ENCODE measurements around the gene NID2.

NID2 gene

DNA sequence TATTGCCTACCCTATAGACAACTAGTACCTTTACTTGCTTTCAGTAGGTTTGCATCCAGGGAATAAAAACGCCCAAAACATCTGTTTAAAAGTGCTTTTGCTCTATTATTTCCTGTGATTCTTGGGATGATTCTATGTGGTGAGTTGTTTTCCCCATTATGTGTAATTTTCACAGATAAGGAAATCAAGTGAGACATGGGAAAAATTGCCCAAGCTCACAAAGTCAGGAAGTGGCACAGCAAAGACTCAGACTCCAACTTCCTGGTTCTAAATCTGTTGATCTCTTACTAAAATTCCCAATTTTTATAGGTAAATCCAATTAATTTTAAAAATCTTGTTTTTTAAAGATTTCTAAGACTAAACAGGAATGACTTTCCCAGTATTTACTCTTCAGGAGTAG lies 39.0 kb downstream of the NID2 start:
- DNase-seq (ENCODE audit: low read depth in 2 of 2) = no peak

DNA sequence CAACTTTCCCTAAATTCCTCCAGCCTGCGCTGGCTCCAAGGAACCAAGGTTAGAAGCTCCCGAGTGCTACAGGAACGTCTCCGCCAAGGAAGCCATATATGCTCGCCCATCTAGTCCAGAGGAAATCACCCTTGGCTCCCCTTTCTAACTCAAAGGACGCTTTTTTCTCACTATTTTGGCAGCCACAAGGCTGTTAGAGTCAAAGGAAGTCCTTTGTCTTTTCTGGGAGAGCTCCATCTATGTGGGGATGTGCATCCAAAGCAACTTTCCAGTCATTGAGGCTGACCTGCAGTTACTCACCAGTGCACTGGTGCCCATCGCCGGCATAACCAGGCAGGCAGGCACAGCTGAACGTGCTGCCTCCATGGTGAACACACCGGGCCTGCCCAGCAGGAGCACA lies 42.0 kb downstream of the NID2 start:
- no peak for DNase-seq (ENCODE audit: low read depth in 2 of 2)

DNA sequence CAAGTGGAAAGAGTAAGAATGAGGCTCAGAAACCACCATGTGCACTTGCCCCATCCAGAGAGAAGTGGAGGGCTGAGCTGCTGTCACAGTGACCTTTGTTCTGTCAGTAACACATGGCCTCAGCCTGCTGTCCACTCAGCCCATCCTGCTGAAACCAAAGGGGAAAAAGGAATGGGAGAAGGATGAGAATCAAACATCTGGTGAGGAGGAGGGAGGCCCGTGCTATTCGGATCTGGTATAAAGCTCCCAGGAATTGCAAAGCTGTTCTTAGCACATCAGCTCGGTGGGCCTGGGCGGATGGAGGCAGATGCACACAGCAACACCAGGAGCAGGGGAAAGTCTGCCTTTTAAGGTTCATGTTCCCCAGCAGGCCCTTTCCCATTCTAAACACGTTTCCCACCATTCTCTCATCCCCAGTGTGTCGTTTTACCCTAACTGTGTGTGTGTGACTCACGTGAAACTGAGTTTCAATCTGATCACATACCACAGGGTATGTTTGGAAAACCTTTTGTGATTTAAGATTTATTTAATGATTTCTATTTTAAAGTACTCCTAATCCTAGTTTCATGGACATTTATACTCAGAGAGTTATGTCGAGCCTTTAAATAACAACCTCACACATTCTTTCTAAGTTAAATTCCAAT lies 42.7 kb downstream of the NID2 start:
- DNase-seq (ENCODE audit: low read depth in 2 of 2) = no peak

DNA sequence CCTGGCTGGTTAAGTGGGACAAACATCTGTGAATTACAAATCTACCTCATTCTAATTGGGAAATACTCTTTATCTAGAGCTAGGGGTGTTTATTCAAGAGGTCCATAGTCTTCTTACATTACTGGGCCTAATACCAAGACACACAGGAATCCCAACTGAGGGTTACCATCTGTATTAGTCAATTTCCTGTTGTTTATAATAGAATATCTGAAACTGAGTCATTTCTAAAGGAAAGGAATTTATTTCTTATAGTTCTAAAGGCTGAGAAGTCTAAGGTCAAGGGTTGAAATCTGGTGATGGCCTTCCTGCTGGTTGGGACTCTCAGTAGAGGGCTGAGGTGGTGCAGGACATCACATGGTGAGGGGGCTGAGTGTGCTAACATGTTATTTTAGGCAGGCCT lies 43.5 kb downstream of the NID2 start:
- no peak for DNase-seq (ENCODE audit: low read depth in 2 of 2)

DNA sequence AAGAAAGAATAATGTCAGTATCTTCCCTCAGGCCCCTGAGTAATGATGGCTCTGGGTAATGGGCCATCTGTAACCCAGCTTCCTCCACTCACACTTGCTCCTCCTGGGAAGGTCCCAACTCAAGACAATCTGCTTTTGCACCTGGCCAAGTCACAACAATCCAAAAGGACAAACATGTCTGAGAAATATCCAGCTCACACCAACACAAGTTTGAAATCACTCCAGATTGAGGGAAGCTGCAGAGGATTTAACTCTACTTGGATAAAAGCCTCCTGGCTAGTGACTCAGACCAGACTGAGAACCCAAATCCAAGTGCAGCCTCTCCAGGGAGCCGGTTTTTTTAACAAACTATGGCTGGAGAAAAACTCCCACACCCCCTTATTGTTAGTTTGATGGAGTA lies 45.3 kb downstream of the NID2 start:
- DNase-seq (ENCODE audit: low read depth in 2 of 2) = no peak

DNA sequence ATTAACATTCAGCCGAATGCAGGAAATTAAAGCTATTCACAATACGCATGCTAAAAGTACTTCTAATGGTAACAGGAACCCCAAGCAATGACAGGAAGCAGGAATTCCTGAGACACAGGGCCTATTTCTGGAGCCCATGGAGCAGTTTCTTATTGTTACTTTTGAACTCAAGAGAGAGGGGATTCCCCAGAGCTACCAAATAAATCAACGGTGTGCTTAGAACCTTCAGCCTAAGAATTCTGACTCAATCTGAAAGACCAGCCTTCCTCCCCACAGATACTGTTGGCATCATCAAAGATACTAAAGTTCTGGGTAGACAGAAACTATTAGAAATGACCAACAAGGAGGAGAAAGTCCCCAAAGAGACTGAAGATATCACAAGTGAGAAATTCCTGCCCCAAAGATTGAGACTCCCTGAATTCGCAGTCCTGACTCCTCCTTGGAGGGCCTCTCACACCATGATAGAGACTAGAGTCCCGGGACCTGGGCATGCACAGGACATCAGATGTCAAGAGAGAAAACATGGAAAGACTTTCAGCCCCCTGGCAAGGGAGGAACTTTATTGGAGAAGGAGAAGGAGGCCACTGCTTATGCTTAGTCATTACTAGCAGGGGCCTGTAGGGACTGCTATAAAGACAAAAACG lies 46.8 kb downstream of the NID2 start:
- no peak for DNase-seq (ENCODE audit: low read depth in 2 of 2)

DNA sequence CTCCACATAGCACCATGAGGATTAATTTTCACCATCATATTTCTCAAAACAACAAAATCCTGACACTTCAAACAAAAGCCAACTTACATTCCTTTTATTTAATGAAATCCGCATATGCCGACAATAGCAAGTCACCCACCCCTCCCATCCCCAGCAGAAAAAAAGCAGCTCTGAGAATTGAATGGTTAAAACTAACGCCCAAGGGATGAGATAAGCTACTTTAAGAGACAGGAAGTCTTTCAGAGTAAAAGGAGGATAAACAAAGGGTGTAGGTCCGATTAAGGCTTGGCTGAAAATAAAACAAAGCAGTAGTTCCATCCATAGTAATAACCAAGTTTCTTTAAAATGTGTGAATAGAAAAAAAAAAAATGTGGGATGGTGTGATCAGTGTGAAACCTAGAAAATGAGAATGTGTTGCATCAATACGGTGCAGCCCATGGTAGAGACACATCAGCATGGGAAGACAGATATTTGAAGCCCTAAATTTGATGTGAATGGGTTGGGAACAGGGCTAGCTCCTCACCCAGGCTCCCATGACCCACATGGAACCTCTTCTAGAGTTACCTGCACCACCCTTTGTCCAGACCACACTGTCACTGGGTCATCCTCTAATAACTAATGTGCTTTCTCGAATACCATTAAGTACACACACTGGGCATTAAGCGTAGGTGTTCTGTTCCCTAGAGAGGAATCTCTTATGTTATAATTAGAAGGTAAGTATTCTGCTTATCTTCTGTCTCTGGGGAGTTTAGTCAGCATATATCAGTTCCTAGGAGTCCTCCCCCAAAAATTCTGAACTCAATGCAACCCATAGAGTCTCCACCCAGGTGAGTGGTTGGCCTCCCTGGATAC lies 47.8 kb downstream of the NID2 start:
- no peak for DNase-seq (ENCODE audit: low read depth in 2 of 2)

DNA sequence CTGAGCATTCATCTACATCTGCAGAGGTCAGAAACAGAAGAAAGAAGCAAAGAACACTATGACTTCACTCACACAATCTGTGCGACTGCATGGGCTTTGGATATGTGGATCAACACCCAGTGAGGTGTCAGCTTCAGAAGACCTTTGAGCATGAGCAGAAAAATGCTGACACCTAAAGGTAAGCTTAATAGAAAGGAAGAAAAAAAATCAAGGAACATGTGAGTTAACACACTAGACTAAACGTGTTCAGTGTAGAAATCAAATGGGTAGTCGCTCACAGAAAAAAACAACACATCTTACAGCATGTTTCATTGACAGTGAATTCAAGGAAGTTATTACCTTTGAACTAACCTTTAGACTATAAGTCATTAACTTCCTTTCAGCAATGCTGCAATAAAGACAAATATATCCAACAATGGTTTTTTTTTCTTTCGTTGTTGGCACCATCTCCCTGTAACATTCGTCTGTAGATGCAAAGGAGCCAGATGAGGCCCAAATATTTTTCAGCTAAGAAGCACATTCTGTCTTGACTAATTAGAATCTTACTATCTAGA lies 48.6 kb downstream of the NID2 start:
- DNase-seq (ENCODE audit: low read depth in 2 of 2) = no peak

DNA sequence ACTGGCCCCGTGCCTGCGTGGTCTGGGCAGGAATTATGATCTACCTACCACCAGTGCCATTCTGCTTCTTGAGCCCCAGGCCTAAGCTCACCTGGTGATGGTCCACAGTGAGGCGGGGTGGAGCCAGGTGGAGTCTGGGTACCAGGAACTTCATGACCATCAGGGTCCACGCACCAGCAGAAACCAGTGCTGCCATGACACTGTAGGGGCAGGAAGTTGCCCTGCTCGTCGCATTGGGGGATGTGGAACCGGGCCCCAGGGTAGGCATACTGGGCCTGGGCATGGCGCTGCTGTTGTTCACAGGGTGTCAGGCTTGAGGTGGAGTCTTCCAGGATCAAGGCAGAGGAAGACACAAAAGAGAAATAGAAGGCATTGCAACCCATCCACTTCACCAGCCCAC lies 49.9 kb downstream of the NID2 start:
- no peak for DNase-seq (ENCODE audit: low read depth in 2 of 2)

DNA sequence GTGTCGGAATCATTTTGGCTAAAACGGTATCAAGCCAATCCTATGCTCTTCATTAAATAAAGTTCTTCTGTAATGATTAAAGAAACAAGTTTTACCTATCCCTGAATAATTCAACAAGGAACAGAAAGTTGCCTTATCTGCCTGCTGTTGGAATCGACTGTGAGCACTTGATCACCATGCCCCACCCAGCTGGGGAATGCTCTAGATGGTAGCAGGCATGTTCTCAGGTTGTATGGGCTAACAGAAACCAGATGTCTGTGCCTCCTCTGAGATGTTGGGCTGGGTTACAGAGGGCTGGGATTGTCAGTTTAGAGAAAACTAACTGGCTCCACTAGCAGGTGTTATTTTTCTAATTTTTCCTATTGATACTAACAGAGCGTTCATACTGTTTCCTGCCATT lies 50.6 kb downstream of the NID2 start:
- no peak for DNase-seq (ENCODE audit: low read depth in 2 of 2)

DNA sequence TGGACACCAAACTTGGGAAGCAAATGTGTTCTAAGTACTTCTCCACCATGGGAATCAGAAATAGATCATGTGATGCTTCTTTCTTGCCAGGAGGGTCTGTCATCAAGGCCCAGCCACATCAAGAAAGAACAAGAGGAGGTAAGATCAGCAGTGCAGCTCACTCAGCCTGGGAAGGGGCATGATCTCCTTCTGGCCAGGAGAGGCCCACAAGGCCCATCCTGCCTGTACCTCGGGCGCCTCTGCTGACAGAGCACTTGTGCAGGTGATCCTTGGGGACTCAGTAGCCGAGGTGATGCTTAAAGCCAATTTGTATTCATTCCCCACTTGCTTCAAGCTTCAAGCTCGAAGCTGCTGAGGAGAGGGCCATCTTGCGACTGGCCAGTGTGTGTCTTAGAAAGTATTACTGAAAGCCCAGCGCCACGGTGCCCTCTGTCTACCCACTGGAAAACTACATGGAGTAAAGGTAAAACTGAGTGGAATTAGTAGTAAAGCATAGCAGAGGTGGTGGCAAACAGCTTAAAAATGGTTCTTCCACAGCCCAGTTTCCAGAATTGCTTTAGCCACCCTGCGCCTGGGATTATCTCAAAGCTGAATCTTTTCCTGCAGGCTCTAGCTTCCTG lies 53.3 kb downstream of the NID2 start:
- no peak for DNase-seq (ENCODE audit: low read depth in 2 of 2)

DNA sequence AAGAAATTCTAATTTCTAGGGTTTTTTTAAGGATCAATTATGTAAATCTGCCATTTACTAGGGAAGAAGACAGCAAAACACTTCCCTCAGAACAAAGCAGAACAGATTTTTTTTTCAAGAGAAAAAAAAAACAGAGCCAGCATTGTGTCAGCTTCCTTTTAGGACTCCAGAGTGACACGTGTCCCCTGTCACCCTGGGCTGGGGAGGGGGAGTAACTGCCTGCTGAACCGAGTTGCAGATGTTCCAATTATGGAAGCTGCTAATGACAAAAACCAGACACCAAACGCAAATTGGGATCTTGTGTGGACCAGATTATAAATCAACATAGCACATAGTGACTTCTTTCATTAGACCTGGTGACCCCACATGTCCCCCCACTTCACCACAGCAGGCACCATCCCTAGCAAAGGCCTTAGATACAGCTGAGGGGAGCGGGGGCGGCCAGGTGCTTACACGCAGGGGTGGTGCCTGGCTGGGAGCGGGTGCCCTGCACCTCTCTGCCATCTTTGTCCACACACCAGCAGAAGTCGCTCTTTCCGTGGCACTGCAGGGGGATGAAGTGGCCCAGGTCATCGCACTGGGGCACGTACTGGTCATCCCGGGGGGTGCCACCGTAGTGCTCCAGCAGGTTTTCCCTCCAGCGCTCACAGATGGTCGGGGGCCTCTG lies 54.1 kb downstream of the NID2 start:
- no peak for DNase-seq (ENCODE audit: low read depth in 2 of 2)

DNA sequence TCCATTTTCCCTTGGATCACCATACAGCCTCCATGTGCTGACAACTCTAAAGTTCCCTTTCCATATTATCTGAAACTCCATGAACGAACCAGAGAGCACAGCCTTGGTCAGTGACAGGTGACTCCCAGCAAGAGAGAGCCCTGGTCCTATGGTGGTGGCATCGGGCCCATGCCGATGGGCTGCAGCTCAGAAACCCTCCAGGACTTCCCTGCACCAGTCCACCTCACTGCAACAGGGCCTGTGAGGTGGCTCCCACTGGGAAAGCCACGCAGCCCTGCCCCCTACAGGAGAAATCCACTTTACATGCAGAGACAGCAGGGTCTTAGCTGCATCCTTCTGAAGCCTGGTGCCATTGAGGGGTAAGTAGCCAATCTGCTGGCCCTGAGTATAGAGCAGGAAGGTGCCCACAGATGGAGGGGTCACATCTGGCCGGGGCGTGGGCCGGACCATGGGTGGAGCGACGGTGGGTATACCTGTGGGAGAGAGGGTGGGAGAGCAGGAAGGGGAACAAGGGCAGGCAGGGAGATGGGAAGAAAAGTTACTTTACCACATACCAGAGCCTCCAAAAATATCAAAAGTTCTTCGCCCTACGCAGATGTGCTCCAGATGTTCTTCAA lies 54.8 kb downstream of the NID2 start:
- no peak for DNase-seq (ENCODE audit: low read depth in 2 of 2)

DNA sequence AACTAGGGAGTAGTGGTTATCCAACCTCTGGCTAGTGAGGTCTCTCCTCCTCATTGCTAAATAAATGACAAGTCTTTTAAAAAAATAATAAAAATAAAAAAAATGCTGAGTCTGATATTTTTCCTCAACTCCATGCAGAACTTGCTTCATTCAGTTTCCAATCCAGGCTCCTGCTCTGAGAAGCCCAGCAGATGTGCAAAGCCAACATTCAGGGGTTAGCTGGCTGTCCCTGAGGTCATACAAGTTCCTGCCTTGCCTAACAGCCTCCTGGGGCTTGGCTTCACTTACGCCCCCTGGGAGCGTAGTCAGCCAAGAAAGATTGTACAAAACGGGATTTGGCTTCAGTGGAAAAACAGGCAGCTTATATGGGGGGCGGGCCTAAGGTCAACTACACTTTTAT lies 56.2 kb downstream of the NID2 start:
- no peak for DNase-seq (ENCODE audit: low read depth in 2 of 2)

DNA sequence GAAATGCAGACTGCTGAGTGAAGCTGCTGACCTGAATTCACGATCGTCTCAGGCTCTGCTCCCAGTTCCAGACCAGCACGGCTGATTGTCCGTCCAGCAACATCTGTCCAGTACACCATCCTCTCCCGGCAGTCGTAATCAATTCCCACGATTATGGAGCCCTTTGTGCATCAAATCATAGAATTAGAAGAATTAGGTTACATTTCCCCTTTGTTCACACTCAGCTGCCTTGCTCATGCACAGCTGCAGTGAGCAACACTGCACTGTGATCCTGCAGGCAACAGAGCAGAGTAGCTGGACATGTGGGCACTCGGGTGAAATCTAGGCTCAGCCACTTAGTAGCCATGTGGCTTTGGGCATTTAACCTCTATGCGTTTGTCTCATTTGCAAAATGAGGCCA lies 57.3 kb downstream of the NID2 start:
- no peak for DNase-seq (ENCODE audit: low read depth in 2 of 2)

DNA sequence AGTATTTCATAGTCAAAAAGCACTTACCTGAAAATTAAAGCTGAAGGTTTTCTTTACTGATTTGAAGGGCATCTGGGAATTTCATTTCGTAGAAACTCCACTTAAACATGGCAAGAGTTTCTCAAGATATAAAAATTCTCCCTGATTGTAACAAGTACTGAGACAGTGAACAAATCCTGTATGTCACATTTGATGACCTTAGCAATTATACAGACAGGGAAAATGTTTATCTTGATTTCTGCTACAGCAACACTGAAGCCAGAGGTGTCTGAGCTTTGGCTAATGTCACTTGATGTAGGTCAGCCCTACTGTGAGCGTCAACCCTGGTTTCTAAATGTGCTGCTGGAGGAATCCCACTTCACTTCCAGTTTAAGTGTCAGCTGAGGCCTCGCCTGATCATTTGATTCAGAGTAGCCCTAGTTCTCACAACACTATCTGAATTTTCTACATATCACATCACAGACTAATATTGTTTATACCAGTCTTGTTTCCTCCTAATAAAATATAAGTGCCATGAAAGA lies 58.6 kb downstream of the NID2 start:
- no peak for DNase-seq (ENCODE audit: low read depth in 2 of 2)

DNA sequence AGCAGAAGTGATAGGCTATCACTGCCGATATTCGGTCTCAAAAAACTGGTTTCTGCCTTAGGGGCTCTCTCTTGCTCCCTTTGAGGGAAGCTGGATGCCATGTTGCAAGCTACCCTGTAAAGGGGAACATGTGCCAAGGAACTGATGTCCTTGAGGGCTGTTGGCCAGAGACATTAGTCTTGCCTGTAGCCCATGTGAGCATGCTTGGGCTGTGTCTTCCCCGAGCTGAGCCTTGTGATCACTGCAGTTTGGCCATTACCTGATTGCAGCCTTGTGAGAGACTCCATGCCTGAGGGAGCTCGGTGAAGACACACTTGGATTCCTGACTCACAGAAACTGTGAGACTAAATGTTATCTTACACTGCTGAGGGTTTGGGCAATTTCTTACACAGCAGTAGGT lies 60.7 kb downstream of the NID2 start:
- DNase-seq (ENCODE audit: low read depth in 2 of 2) = no peak

DNA sequence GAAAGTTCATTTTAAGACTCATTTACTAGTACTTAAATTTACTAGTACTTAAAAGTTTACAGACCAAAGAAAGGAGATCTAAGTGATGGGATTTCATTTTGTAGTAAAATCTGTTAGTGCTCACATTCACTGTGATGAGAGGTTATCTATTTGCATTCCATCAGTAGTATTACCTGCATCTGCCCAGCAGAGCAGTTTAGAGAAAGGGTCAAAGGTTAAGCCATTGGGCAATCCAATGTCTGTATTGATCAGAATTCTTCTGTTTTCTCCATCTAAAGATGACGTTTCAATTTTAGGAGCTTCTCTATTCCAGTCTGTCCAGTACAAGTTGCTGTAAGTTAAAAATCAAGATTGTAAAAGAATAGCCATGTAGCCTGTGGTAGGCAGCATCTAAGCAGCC lies 61.2 kb downstream of the NID2 start:
- DNase-seq (ENCODE audit: low read depth in 2 of 2) = no peak

DNA sequence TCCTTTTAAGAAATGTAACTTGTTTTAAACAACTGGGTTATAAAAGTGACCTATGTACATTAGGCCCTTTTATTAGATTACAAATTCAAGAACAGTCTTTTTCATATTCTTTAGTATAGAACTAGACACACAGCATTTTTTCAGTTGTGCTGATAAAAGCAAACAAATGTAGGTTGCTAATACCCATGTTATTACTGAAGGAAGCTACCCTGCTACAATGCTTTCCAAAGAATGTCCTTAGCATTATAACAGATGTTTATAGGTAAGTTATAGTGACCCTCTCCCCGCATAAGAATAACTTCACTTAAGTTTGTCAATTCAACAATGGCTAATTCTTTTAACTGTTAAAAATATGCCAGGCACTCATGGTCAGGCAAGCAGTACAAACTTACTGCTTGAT lies 61.6 kb downstream of the NID2 start:
- DNase-seq (ENCODE audit: low read depth in 2 of 2) = no peak

DNA sequence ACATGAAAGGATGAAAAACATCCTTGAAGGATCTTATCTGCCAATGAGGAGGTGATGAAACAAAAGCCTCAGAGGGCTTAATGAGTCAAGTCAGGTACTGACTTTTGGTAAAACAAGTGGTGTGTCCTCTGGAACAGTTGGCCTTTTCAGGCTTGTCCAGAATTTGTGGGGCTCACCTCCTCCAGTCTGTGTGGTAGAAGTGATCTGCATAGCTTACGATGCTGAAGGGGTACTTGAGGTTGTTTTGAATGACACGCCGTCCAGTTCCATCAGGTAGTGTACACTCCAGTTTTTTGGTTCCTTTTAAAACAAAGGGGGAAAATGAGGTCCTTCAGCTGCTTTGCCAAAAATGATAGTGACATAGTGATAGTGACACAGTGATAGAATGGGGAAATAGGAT lies 62.5 kb downstream of the NID2 start:
- DNase-seq (ENCODE audit: low read depth in 2 of 2) = no peak

DNA sequence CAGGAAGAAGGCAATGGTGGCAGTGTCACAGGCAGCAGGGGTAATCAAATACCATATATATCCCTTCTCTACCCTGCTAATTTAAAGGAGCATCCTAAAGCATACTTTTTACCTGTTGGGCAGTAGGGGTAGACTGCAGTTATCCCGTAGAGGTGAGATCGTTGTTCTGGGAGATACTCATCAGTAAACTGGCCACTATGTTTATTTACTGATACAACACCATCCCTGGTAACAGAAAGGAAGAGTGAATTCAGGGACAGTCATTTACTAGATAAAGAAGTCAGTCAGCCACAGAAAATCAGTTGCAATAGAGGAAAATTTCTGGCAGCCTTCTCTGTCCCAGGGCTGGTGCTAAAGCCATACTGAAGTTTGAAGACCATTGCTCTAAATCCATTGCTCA lies 63.2 kb downstream of the NID2 start:
- DNase-seq (ENCODE audit: low read depth in 2 of 2) = no peak

Measured in stimulated activated CD8-positive, alpha-beta memory T cell treated with anti-CD3 and anti-CD28 coated beads, Interleukin-15, amount 100 ng/mL, for 4 hours (primary cell).